NCI-H82 treated with DMSO at 0.1 percent for 48 hours (cell line): Measurements from ENCODE around the gene MYRIP.
"Not testable (repeated sequence)": the region's sequence is repeated elsewhere in the genome, so short reads cannot be mapped to it uniquely, and the experiment has no call there.

Experiments
- DNase-seq: peaks from one replicate; lab custom pipeline; 2025; ENCODE audit not compliant: unreplicated experiment; lab: John Stamatoyannopoulos, UW

Gene MYRIP

DNA sequence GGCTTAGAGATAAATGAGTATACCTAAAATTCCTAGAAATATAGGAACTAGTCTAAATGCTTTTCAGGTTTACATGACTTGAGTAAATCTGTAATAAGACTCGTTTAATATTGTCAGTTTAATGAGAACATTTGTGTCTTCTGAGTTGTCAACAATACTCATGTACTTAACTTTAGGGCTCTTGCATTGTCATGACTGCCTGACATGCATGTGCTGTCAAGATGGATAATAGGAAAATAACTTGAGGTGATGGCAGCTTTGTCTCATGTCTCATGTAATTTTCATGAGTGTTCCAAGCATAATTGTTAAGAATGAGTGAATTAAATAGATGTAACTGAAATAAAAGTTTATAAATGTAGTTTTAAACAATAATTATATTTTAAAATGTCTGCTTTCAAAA lies 455.0 kb downstream of the MYRIP start:
- no peak for DNase-seq

DNA sequence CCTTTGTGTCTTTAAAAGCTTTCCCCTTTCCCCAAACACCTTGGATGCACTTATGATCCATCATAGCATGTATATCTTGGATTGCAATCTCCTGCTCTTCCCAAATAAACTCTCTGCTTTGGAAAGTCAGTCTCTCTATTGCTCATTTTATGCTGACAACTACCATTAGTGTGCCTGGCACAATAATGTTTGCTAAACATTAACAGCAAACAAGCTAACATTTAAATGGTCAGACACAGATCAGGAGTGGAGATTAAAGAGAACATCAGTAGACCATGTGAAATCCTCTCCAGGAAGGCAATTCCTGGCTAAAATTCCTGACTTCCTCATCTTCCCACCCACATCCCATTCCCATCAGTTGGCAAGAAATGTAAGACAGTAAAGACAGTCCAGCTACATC lies 455.8 kb downstream of the MYRIP start:
- DNase-seq: no peak

- no peak for DNase-seq
Observed at GRCh38 chr3:40267937-40268724, 458.7 kb downstream of the MYRIP start.

DNA sequence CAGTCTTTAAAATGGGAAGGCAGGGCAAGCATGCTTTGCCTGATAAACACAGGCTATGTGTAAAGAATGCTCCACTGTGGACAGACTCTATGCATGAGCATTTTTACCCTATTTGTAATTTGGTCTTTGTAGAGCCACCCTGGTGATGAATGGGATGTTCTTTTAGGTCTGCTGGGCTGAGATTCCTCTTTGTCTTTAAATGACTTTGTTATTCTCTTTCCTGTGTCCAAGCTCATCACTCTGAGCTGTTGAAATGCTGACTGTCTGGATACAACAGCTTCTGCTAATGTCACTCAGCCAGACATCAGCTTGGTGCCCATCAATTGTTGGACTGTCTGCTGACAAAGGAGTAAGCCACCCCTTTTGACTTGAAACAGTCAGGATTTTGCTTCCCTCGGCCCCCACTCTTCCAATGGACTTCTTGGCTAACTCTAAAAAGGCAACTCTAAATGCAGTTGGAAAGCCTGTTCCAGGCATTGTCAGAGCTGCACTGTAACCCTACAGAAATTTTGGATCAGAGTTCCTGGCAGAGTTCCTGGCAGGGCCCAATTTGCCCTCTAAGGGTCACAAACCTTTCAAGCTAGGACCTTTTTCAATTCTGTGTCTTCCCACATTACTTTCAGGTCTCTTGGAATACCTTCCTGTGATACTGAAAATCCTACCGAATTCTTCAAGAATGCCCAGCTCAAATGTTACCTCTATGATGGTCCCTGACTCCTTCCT lies 459.6 kb downstream of the MYRIP start:
- no peak for DNase-seq

DNA sequence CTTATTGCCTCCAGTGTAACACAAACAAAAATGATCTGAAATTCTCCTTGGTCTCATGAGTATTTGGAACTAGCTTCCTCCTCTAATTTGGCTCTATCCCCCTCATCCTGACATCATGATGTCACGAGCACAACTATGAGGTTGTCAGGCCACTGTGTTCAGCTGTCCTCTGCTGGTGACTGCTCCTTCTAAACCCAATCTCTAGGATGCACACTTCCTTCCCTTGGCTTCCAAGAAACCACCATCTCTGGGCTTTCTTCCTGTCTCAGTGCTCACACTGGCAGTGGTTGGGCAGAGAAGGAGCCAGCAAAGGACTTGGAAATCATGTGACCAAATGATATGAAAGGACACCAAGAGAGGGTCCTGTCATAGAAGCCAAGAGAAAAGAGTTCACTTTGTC lies 469.4 kb downstream of the MYRIP start:
- no peak for DNase-seq

DNA sequence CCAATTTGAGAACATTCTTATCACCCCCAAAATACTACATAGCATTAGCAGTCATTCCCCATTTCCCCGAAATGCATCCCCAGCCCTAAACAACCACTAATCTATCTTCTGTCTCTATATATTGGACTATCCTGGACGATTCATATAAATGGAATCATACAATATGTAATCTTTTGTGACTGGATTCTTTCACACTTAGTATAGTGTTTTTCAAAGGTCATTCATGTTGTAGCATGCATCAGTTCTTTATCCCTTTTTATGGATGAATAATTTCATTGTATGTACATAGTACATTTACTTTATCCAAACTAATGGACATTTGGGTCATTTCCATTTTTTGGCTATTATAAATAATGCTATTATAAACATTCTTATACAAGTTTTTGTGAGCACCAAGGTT lies 472.6 kb downstream of the MYRIP start:
- DNase-seq: no peak

DNA sequence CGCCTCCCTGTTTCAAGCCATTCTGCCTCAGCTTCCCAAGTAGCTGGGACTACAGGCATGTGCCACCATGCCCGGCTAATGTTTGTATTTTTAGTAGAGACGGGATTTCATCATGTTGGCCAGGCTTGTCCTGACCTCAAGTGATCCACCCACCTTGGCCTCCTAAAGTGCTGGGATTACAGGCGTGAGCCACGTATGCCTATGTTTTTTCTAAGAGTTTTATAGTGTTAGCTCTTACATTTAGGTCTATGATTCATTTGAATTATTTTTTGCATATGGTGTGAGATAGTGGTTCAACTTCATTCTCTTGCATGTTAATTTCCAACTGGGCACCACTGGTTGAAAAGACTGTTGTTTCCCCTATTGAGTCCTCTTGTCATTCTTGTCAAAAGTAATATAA lies 473.6 kb downstream of the MYRIP start:
- not testable (repeated sequence) for DNase-seq

DNA sequence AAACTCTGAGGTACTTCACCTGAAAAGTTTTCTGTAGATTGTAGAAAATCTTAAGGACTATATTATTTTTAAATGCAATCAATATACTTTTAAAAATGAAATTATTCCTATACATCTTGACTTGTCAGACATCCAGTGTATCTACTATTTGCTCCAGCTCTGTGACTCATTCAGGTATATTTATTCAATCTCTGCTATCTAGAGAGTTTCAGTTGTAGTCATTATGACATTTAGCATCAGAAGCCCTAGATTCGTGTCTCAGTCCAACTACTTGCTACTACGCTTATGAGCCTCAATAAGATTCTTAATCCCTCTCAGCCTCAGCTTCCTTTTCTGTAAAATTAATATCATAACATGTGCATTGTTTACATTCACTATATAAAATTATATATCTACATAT lies 477.8 kb downstream of the MYRIP start:
- DNase-seq: no peak

DNA sequence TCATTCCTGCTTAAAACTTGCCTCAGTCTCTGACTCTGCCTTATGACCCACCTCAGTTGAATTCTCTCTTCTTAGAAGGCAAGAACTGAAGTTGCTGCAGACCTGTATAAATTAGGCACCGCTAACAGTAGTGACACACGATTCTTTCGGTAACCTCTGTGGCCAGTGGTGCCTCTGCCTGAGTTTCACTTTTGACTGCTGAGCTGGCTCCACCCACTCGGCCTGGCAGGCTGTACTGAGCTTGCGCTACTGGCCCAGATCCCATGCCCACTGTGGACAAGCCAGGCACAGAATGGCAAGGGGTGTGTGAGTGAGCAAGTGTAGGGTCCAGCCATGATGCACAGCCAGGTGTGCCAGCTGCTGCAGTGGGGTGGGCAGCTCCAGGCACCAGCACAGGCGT lies 481.0 kb downstream of the MYRIP start:
- no peak for DNase-seq

- no peak for DNase-seq
Observed at GRCh38 chr3:40291471-40291870, 482.1 kb downstream of the MYRIP start.

DNA sequence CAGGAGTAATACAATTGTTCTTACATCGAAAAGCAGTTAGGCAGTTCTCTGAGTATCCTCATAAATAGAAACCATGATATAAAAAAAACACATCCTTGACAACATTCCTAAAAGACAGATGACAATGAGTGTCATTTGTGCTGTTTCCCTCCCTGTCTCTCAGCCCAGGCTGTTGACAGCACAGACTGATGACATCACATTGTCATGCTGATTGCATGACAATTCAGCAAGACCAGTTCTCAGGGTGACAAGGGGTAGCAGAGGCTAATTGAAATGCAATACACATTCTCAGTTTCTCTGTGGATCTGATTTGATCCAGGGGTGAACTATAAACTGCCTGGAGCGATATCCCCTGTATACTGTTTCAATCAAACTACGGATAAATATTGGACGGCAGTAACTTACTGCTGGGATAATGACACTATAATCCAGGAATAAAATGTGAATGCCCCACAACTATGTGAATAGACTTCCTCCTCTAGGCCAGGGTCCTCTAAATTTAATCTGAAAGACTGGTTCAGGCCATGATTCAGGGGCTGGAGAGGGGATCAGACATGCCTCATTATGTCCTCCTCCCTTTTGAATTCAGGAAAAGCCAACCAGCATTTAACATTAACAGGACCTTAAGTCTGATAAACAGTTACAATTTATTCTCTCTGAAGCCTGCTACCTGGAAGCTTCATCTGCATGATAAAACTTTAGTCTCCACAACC lies 483.4 kb downstream of the MYRIP start:
- no peak for DNase-seq

DNA sequence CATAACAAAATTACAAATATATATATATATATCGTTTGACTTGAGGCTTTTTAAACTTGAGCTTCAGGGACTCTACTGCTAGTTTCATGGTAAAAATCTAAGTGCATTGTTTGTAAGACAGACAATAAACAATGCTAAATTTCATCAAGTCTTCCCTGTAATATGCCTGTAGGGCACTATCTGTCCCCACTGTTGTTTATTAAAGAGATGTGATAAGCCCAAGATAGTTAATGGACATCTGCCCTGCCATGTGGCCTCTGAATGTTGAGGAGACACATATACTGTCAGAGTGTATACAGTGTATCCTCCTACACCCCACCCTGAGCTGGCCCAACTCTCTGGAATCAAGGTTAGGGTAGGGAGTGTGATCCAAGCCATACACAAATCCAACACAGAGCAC lies 485.0 kb downstream of the MYRIP start:
- no peak for DNase-seq

- DNase-seq: no peak
Observed at GRCh38 chr3:40298075-40298474, 488.7 kb downstream of the MYRIP start.

- DNase-seq: no peak
Observed at GRCh38 chr3:40299130-40299720, 489.8 kb downstream of the MYRIP start.

DNA sequence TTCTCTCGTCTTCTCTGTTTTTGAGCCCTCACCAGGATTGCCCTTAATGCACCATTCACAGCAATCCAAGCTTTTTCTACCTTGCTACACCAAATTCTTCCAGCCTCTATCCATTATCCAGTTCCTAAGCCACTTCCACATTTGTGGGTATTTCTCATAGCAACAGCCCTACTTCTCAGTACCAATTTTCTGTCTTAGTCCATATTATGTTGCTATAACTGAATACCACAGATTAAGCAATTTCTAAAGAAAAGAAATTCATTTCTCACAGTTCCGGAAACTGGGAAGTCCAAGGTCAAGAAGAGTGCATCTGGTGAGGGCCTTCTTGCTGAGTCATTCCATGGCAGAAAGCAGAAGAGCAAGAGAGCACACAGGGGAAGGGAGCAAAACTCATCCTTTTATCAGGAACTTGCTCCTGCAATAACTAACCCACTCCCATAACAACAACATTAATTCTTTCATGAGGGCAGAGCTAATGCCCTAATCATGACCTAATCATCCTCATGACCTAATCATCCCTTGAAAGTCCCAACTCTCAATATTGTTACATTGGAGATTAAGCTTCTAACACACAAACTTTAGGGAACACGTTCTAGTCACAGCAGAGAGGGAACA lies 490.4 kb downstream of the MYRIP start:
- no peak for DNase-seq

GRCh38 chr3:40302784-40303183 lies 493.4 kb downstream of the MYRIP start:
- no peak for DNase-seq

GRCh38 chr3:40304352-40304751 lies 494.9 kb downstream of the MYRIP start:
- no peak for DNase-seq

GRCh38 chr3:40306336-40306735 lies 496.9 kb downstream of the MYRIP start:
- DNase-seq: no peak

GRCh38 chr3:40307176-40307575 lies 497.8 kb downstream of the MYRIP start:
- no peak for DNase-seq

- no peak for DNase-seq
Observed at GRCh38 chr3:40308725-40309417, 499.5 kb downstream of the MYRIP start.
